ENCODE results near the gene PKNOX2.

PKNOX2 gene

GRCh38 chr11:125398475-125398874 is 233.9 kb downstream of the PKNOX2 start:
- in situ Hi-C loops (cut with MboI; ENCODE audit: low sequenced_read_pairs): no loop called here

- in situ Hi-C loops (cut with MboI; ENCODE audit: low sequenced_read_pairs): no loop called here
Measured at GRCh38 chr11:125398994-125399640, 234.6 kb downstream of the PKNOX2 start.

GRCh38 chr11:125399945-125400344 is 235.4 kb downstream of the PKNOX2 start:
- in situ Hi-C loops (cut with MboI; ENCODE audit: low sequenced_read_pairs): no loop called here

- in situ Hi-C loops (cut with MboI; ENCODE audit: low sequenced_read_pairs): no loop called here
Measured at GRCh38 chr11:125401235-125401634, 236.7 kb downstream of the PKNOX2 start.

- in situ Hi-C loops (cut with MboI; ENCODE audit: low sequenced_read_pairs): no loop called here
Measured at GRCh38 chr11:125401746-125402145, 237.2 kb downstream of the PKNOX2 start.

- in situ Hi-C loops (cut with MboI; ENCODE audit: low sequenced_read_pairs): no loop called here
Measured at GRCh38 chr11:125402435-125402834, 237.9 kb downstream of the PKNOX2 start.

GRCh38 chr11:125404157-125404810 is 239.7 kb downstream of the PKNOX2 start:
- in situ Hi-C loops (cut with MboI; ENCODE audit: low sequenced_read_pairs): no loop called here

GRCh38 chr11:125404811-125405790 is 240.6 kb downstream of the PKNOX2 start:
- in situ Hi-C loops (cut with MboI; ENCODE audit: low sequenced_read_pairs): no loop called here

GRCh38 chr11:125407046-125407445 is 242.5 kb downstream of the PKNOX2 start:
- in situ Hi-C loops (cut with MboI; ENCODE audit: low sequenced_read_pairs): no loop called here

GRCh38 chr11:125408311-125408711 is 243.8 kb downstream of the PKNOX2 start:
- in situ Hi-C loops (cut with MboI; ENCODE audit: low sequenced_read_pairs): no loop called here

- in situ Hi-C loops (cut with MboI; ENCODE audit: low sequenced_read_pairs): no loop called here
Measured at GRCh38 chr11:125410091-125410490, 245.5 kb downstream of the PKNOX2 start.

GRCh38 chr11:125412177-125412496 is 247.6 kb downstream of the PKNOX2 start:
- in situ Hi-C loops (cut with MboI; ENCODE audit: low sequenced_read_pairs): no loop called here

GRCh38 chr11:125412509-125412908 is 248.0 kb downstream of the PKNOX2 start:
- in situ Hi-C loops (cut with MboI; ENCODE audit: low sequenced_read_pairs): no loop called here

GRCh38 chr11:125413226-125413625 is 248.7 kb downstream of the PKNOX2 start:
- in situ Hi-C loops (cut with MboI; ENCODE audit: low sequenced_read_pairs): no loop called here

- in situ Hi-C loops (cut with MboI; ENCODE audit: low sequenced_read_pairs): no loop called here
Measured at GRCh38 chr11:125414121-125414520, 249.6 kb downstream of the PKNOX2 start.

GRCh38 chr11:125416981-125417935 is 252.7 kb downstream of the PKNOX2 start:
- in situ Hi-C loops (cut with MboI; ENCODE audit: low sequenced_read_pairs): no loop called here

- in situ Hi-C loops (cut with MboI; ENCODE audit: low sequenced_read_pairs): no loop called here
Measured at GRCh38 chr11:125418396-125418795, 253.8 kb downstream of the PKNOX2 start.

- in situ Hi-C loops (cut with MboI; ENCODE audit: low sequenced_read_pairs): no loop called here
Measured at GRCh38 chr11:125422681-125423080, 258.1 kb downstream of the PKNOX2 start.

GRCh38 chr11:125423247-125423849 is 258.8 kb downstream of the PKNOX2 start:
- in situ Hi-C loops (cut with MboI; ENCODE audit: low sequenced_read_pairs): no loop called here

- in situ Hi-C loops (cut with MboI; ENCODE audit: low sequenced_read_pairs): no loop called here
Measured at GRCh38 chr11:125425601-125426000, 261.1 kb downstream of the PKNOX2 start.
